ENCODE data around the gene NANS.

Gene NANS

GRCh38 chr9:98054376-98054951, 2.1 kb upstream of the NANS start:
- no peaks in the 10 kb centered on the region for H3K27me3 ChIP-seq (ENCODE audit: control insufficient read depth in 2 of 2, insufficient read depth in 2 of 2, low read length in 2 of 2)
- no peaks in the 10 kb centered on the region for H3K9me3 ChIP-seq (ENCODE audit: control insufficient read depth in 2 of 2, low read length in 2 of 2)
- no peak overlapping the region for H3K27ac ChIP-seq (ENCODE audit: low read depth in 2 of 2, low read length in 2 of 2)
- peaks cover 13% of the 10 kb centered on the region in 2 donors for H3K4me1 ChIP-seq (ENCODE audit: control insufficient read depth in 2 of 2, insufficient read depth in 2 of 2, low read length in 2 of 2)
- H3K36me3 ChIP-seq (ENCODE audit: control insufficient read depth in 2 of 2, insufficient read depth in 2 of 2, low read length in 2 of 2): no peaks in the 10 kb centered on the region
- H3K4me3 ChIP-seq (ENCODE audit: low read length in 2 of 2): no peak overlapping the region
- no peak overlapping the region for H3K9ac ChIP-seq (ENCODE audit: low read depth in 1 of 2, low read length in 2 of 2)

GRCh38 chr9:98057138-98057799, 737 bp downstream of the NANS start:
- peaks cover 17 to 23% of the 10 kb centered on the region in 2 donors for H3K4me1 ChIP-seq (ENCODE audit: control insufficient read depth in 2 of 2, insufficient read depth in 2 of 2, low read length in 2 of 2)
- H3K9me3 ChIP-seq (ENCODE audit: control insufficient read depth in 2 of 2, low read length in 2 of 2): no peaks in the 10 kb centered on the region
- peaks cover 10% of the 10 kb centered on the region in 2 donors for H3K36me3 ChIP-seq (ENCODE audit: control insufficient read depth in 2 of 2, insufficient read depth in 2 of 2, low read length in 2 of 2)
- H3K27me3 ChIP-seq (ENCODE audit: control insufficient read depth in 2 of 2, insufficient read depth in 2 of 2, low read length in 2 of 2): no peaks in the 10 kb centered on the region
- H3K4me3 ChIP-seq (ENCODE audit: low read length in 2 of 2): peak overlapping the region; percentile 94 to 95
- H3K27ac ChIP-seq (ENCODE audit: low read depth in 2 of 2, low read length in 2 of 2): peak overlapping the region; percentile 96
- H3K9ac ChIP-seq (ENCODE audit: low read depth in 1 of 2, low read length in 2 of 2): peak overlapping the region; percentile 94 to 96

GRCh38 chr9:98062161-98062560, 5.6 kb downstream of the NANS start:
- peak overlapping the region in 1 of 2 donors; percentile 9 for H3K4me3 ChIP-seq (ENCODE audit: low read length in 2 of 2)
- H3K36me3 ChIP-seq (ENCODE audit: control insufficient read depth in 2 of 2, insufficient read depth in 2 of 2, low read length in 2 of 2): peaks cover 33 to 39% of the 10 kb centered on the region in 2 donors
- no peaks in the 10 kb centered on the region for H3K27me3 ChIP-seq (ENCODE audit: control insufficient read depth in 2 of 2, insufficient read depth in 2 of 2, low read length in 2 of 2)
- peak overlapping the region; percentile 28 to 34 for H3K9ac ChIP-seq (ENCODE audit: low read depth in 1 of 2, low read length in 2 of 2)
- H3K9me3 ChIP-seq (ENCODE audit: control insufficient read depth in 2 of 2, low read length in 2 of 2): no peaks in the 10 kb centered on the region
- H3K4me1 ChIP-seq (ENCODE audit: control insufficient read depth in 2 of 2, insufficient read depth in 2 of 2, low read length in 2 of 2): peaks cover 15 to 35% of the 10 kb centered on the region in 2 donors
- H3K27ac ChIP-seq (ENCODE audit: low read depth in 2 of 2, low read length in 2 of 2): peak overlapping the region; percentile 48 to 79

GRCh38 chr9:98064623-98065392, 8.3 kb downstream of the NANS start:
- H3K27ac ChIP-seq (ENCODE audit: low read depth in 2 of 2, low read length in 2 of 2): no peak overlapping the region
- no peak overlapping the region for H3K4me3 ChIP-seq (ENCODE audit: low read length in 2 of 2)
- no peak overlapping the region for H3K9ac ChIP-seq (ENCODE audit: low read depth in 1 of 2, low read length in 2 of 2)
- H3K9me3 ChIP-seq (ENCODE audit: control insufficient read depth in 2 of 2, low read length in 2 of 2): no peaks in the 10 kb centered on the region
- peaks cover 1 to 22% of the 10 kb centered on the region in 2 donors for H3K4me1 ChIP-seq (ENCODE audit: control insufficient read depth in 2 of 2, insufficient read depth in 2 of 2, low read length in 2 of 2)
- H3K36me3 ChIP-seq (ENCODE audit: control insufficient read depth in 2 of 2, insufficient read depth in 2 of 2, low read length in 2 of 2): peaks cover 38 to 49% of the 10 kb centered on the region in 2 donors
- H3K27me3 ChIP-seq (ENCODE audit: control insufficient read depth in 2 of 2, insufficient read depth in 2 of 2, low read length in 2 of 2): no peaks in the 10 kb centered on the region

- Histone ChIP-seq H3K9me3 (ENCODE audit: control insufficient read depth in 2 of 2, low read length in 2 of 2) (no peaks in the 10 kb centered on the region), H3K27ac (ENCODE audit: low read depth in 2 of 2, low read length in 2 of 2) (no peak overlapping the region), H3K36me3 (ENCODE audit: control insufficient read depth in 2 of 2, insufficient read depth in 2 of 2, low read length in 2 of 2) (peaks cover 34 to 44% of the 10 kb centered on the region in 2 donors)
These were observed 9.7 kb downstream of the NANS start for GRCh38 chr9:98066235-98066634.

GRCh38 chr9:98067184-98067583, 10.7 kb downstream of the NANS start:
- Histone ChIP-seq H3K27me3 (ENCODE audit: control insufficient read depth in 2 of 2, insufficient read depth in 2 of 2, low read length in 2 of 2) (no peaks in the 10 kb centered on the region), H3K27ac (ENCODE audit: low read depth in 2 of 2, low read length in 2 of 2) (no peak overlapping the region), H3K4me3 (ENCODE audit: low read length in 2 of 2) (no peak overlapping the region), H3K36me3 (ENCODE audit: control insufficient read depth in 2 of 2, insufficient read depth in 2 of 2, low read length in 2 of 2) (peaks cover 31 to 39% of the 10 kb centered on the region in 2 donors), H3K4me1 (ENCODE audit: control insufficient read depth in 2 of 2, insufficient read depth in 2 of 2, low read length in 2 of 2) (peaks cover 14 to 28% of the 10 kb centered on the region in 2 donors), H3K9ac (ENCODE audit: low read depth in 1 of 2, low read length in 2 of 2) (no peak overlapping the region), H3K9me3 (ENCODE audit: control insufficient read depth in 2 of 2, low read length in 2 of 2) (no peaks in the 10 kb centered on the region)

More at GRCh38 chr9:98066235-98066634, 9.7 kb downstream of the NANS start:
- Histone ChIP-seq H3K4me3 (ENCODE audit: low read length in 2 of 2) (no peak overlapping the region), H3K27me3 (ENCODE audit: control insufficient read depth in 2 of 2, insufficient read depth in 2 of 2, low read length in 2 of 2) (no peaks in the 10 kb centered on the region), H3K4me1 (ENCODE audit: control insufficient read depth in 2 of 2, insufficient read depth in 2 of 2, low read length in 2 of 2) (peaks cover 5 to 24% of the 10 kb centered on the region in 2 donors), H3K9ac (ENCODE audit: low read depth in 1 of 2, low read length in 2 of 2) (no peak overlapping the region)

- Histone ChIP-seq H3K4me1 (ENCODE audit: control insufficient read depth in 2 of 2, insufficient read depth in 2 of 2, low read length in 2 of 2) (peaks cover 25 to 41% of the 10 kb centered on the region in 2 donors), H3K36me3 (ENCODE audit: control insufficient read depth in 2 of 2, insufficient read depth in 2 of 2, low read length in 2 of 2) (peaks cover 19 to 28% of the 10 kb centered on the region in 2 donors)
These were observed 13.0 kb downstream of the NANS start for GRCh38 chr9:98069551-98069950.

GRCh38 chr9:98070704-98071103, 14.2 kb downstream of the NANS start:
- Histone ChIP-seq H3K4me3 (ENCODE audit: low read length in 2 of 2) (no peak overlapping the region), H3K27me3 (ENCODE audit: control insufficient read depth in 2 of 2, insufficient read depth in 2 of 2, low read length in 2 of 2) (no peaks in the 10 kb centered on the region), H3K36me3 (ENCODE audit: control insufficient read depth in 2 of 2, insufficient read depth in 2 of 2, low read length in 2 of 2) (peaks cover 13 to 23% of the 10 kb centered on the region in 2 donors), H3K4me1 (ENCODE audit: control insufficient read depth in 2 of 2, insufficient read depth in 2 of 2, low read length in 2 of 2) (peaks cover 29 to 50% of the 10 kb centered on the region in 2 donors), H3K9me3 (ENCODE audit: control insufficient read depth in 2 of 2, low read length in 2 of 2) (no peaks in the 10 kb centered on the region), H3K27ac (ENCODE audit: low read depth in 2 of 2, low read length in 2 of 2) (peak overlapping the region; percentile 96 to 97), H3K9ac (ENCODE audit: low read depth in 1 of 2, low read length in 2 of 2) (peak overlapping the region in 1 of 2 donors; percentile 73)

More at GRCh38 chr9:98069551-98069950, 13.0 kb downstream of the NANS start:
- H3K27ac ChIP-seq (ENCODE audit: low read depth in 2 of 2, low read length in 2 of 2): no peak overlapping the region
- H3K4me3 ChIP-seq (ENCODE audit: low read length in 2 of 2): no peak overlapping the region
- H3K9ac ChIP-seq (ENCODE audit: low read depth in 1 of 2, low read length in 2 of 2): no peak overlapping the region
- no peaks in the 10 kb centered on the region for H3K27me3 ChIP-seq (ENCODE audit: control insufficient read depth in 2 of 2, insufficient read depth in 2 of 2, low read length in 2 of 2)
- H3K9me3 ChIP-seq (ENCODE audit: control insufficient read depth in 2 of 2, low read length in 2 of 2): no peaks in the 10 kb centered on the region

- H3K9me3 ChIP-seq (ENCODE audit: control insufficient read depth in 2 of 2, low read length in 2 of 2): no peaks in the 10 kb centered on the region
- H3K36me3 ChIP-seq (ENCODE audit: control insufficient read depth in 2 of 2, insufficient read depth in 2 of 2, low read length in 2 of 2): peaks cover 8 to 21% of the 10 kb centered on the region in 2 donors
- H3K27me3 ChIP-seq (ENCODE audit: control insufficient read depth in 2 of 2, insufficient read depth in 2 of 2, low read length in 2 of 2): no peaks in the 10 kb centered on the region
- H3K27ac ChIP-seq (ENCODE audit: low read depth in 2 of 2, low read length in 2 of 2): peak overlapping the region; percentile 96 to 97
- H3K4me3 ChIP-seq (ENCODE audit: low read length in 2 of 2): peak overlapping the region; percentile 4 to 22
- H3K4me1 ChIP-seq (ENCODE audit: control insufficient read depth in 2 of 2, insufficient read depth in 2 of 2, low read length in 2 of 2): peaks cover 29 to 47% of the 10 kb centered on the region in 2 donors
- H3K9ac ChIP-seq (ENCODE audit: low read depth in 1 of 2, low read length in 2 of 2): peak overlapping the region; percentile 68 to 73
These were observed 15.2 kb downstream of the NANS start for GRCh38 chr9:98071737-98072136.

Data from mucosa of rectum (tissue), 2 donors.